Stimulated activated CD8-positive, alpha-beta memory T cell treated with anti-CD3 and anti-CD28 coated beads, Interleukin-7, amount 100 ng/mL, for 48 hours (primary cell): Measurements from ENCODE around the gene PCED1B.
"Not testable (repeated sequence)": the region's sequence is repeated elsewhere in the genome, so short reads cannot be mapped to it uniquely, and the experiment has no call there.

Experiments used
- DNase-seq, 2 donors: peaks; one replicate each; pipeline ENCODE4 v3.0.0-alpha.2; 2020; ENCODE audit warnings: low read depth in 1 of 2; ENCODE audit errors: extremely low read depth in 1 of 2

The PCED1B gene

GRCh38 chr12:47117305-47117704, 37.9 kb downstream of the PCED1B start:
- DNase-seq, result not testable (repeated sequence)

GRCh38 chr12:47120736-47121135, 41.3 kb downstream of the PCED1B start:
- no peak for DNase-seq

- no peak for DNase-seq
Observed at GRCh38 chr12:47121146-47121545, 41.7 kb downstream of the PCED1B start.

- no peak for DNase-seq
Observed at GRCh38 chr12:47122602-47123001, 43.2 kb downstream of the PCED1B start.

GRCh38 chr12:47123730-47124129, 44.3 kb downstream of the PCED1B start:
- DNase-seq, result no peak

GRCh38 chr12:47124451-47124850, 45.0 kb downstream of the PCED1B start:
- no peak for DNase-seq

GRCh38 chr12:47126246-47126645, 46.8 kb downstream of the PCED1B start:
- no peak for DNase-seq

GRCh38 chr12:47131011-47131410, 51.6 kb downstream of the PCED1B start:
- DNase-seq, result no peak

- no peak for DNase-seq
Observed at GRCh38 chr12:47134005-47134404, 54.6 kb downstream of the PCED1B start.

- no peak for DNase-seq
Observed at GRCh38 chr12:47135578-47135977, 56.2 kb downstream of the PCED1B start.

- no peak for DNase-seq
Observed at GRCh38 chr12:47139000-47139681, 59.7 kb downstream of the PCED1B start.

GRCh38 chr12:47141459-47141858, 62.0 kb downstream of the PCED1B start:
- DNase-seq, result no peak

- DNase-seq, result no peak
Observed at GRCh38 chr12:47144769-47145168, 65.3 kb downstream of the PCED1B start.

- no peak for DNase-seq
Observed at GRCh38 chr12:47145188-47145587, 65.8 kb downstream of the PCED1B start.

GRCh38 chr12:47147739-47148138, 68.3 kb downstream of the PCED1B start:
- no peak for DNase-seq

- DNase-seq, result no peak
Observed at GRCh38 chr12:47149146-47149545, 69.7 kb downstream of the PCED1B start.

GRCh38 chr12:47152095-47152494, 72.7 kb downstream of the PCED1B start:
- DNase-seq, result no peak

- DNase-seq, result no peak
Observed at GRCh38 chr12:47155457-47156166, 76.2 kb downstream of the PCED1B start.

- DNase-seq, result no peak
Observed at GRCh38 chr12:47156167-47156736, 76.8 kb downstream of the PCED1B start.

GRCh38 chr12:47158792-47159191, 79.4 kb downstream of the PCED1B start:
- no peak for DNase-seq

GRCh38 chr12:47159348-47159747, 79.9 kb downstream of the PCED1B start:
- DNase-seq, result no peak
